Measurements from ENCODE around the gene ATP6V1A.
A peak's percentile ranks its signal among the peaks of the same experiment; 100 is the strongest.

Gene ATP6V1A

GRCh38 chr3:113746548-113747282 lies at the start of gene ATP6V1A:
ATP6V1A (plus strand) TSS chr3:113747035; CDS start chr3:113778754, 31,719 bp downstream.
- DNase-seq = peak; percentile 83

GRCh38 chr3:113697500-113698090 lies 49.2 kb upstream of the ATP6V1A start:
- DNase-seq = no peak

- DNase-seq = no peak
These were observed 48.6 kb upstream of the ATP6V1A start for GRCh38 chr3:113698213-113698742.

- DNase-seq = no peak
These were observed 47.9 kb upstream of the ATP6V1A start for GRCh38 chr3:113698956-113699355.

GRCh38 chr3:113707835-113708234 lies 39.0 kb upstream of the ATP6V1A start:
- no peak for DNase-seq

GRCh38 chr3:113712129-113712528 lies 34.7 kb upstream of the ATP6V1A start:
- no peak for DNase-seq

GRCh38 chr3:113714702-113715101 lies 32.1 kb upstream of the ATP6V1A start:
- DNase-seq = no peak

GRCh38 chr3:113717308-113717707 lies 29.5 kb upstream of the ATP6V1A start:
- no peak for DNase-seq

- no peak for DNase-seq
These were observed 29.0 kb upstream of the ATP6V1A start for GRCh38 chr3:113717818-113718217.

- DNase-seq = no peak
These were observed 27.5 kb upstream of the ATP6V1A start for GRCh38 chr3:113719294-113719693.

- no peak for DNase-seq
These were observed 27.1 kb upstream of the ATP6V1A start for GRCh38 chr3:113719758-113720157.

- DNase-seq = no peak
These were observed 25.2 kb upstream of the ATP6V1A start for GRCh38 chr3:113721636-113722035.

- DNase-seq = no peak
These were observed 18.2 kb upstream of the ATP6V1A start for GRCh38 chr3:113728661-113729060.

GRCh38 chr3:113730550-113730949 lies 16.3 kb upstream of the ATP6V1A start:
- DNase-seq = no peak

GRCh38 chr3:113731694-113732093 lies 15.1 kb upstream of the ATP6V1A start:
- DNase-seq = no peak

GRCh38 chr3:113736548-113737089 lies 10.2 kb upstream of the ATP6V1A start:
- DNase-seq = no peak

GRCh38 chr3:113741086-113741485 lies 5.7 kb upstream of the ATP6V1A start:
- DNase-seq = no peak

- no peak for DNase-seq
These were observed 5.2 kb upstream of the ATP6V1A start for GRCh38 chr3:113741620-113742019.

GRCh38 chr3:113743006-113743630 lies 3.7 kb upstream of the ATP6V1A start:
- DNase-seq = no peak

GRCh38 chr3:113744941-113745755 lies 1.7 kb upstream of the ATP6V1A start:
- DNase-seq = peak; percentile 83

GRCh38 chr3:113745756-113746547 lies 883 bp upstream of the ATP6V1A start, which contains the start of gene NAA50:
NAA50 (minus strand) TSS chr3:113746249; CDS start chr3:113745949, 300 bp downstream.
- DNase-seq = peak; percentile 91
